CD4-positive, CD25-positive, alpha-beta regulatory T cell (primary cell): ENCODE measurements around the gene NBPF4. TPM values are rescaled to one million over a fixed set of nuclear protein-coding genes. Genes with fewer than 3 reads are reported as not detected.
"Not testable (repeated sequence)": the region's sequence is repeated elsewhere in the genome, so short reads cannot be mapped to it uniquely, and the experiment has no call there.

Experiments
- ATAC-seq, 2 donors: fragments of 150-1000 bp; cut with Tn5 transposase; one replicate each; pipeline ENCODE4 v1.10.0; 2021; ENCODE audit warnings: low read depth in 2 of 2, moderate number of reproducible peaks in 2 of 2, moderate library complexity in 1 of 2
- DNase-seq, 3 donors: peaks; one replicate each; pipeline versions ENCODE4 v3.0.0 to v3.0.0-alpha.2; 2012 to 2022; ENCODE audit warnings: mixed read lengths in 1 of 3
- H3K27ac ChIP-seq: one replicate; pipeline ENCODE4 v1.7.0; 2013; ENCODE audit warnings: mild to moderate bottlenecking, low read length; ENCODE audit not compliant: insufficient read depth, poor library complexity, severe bottlenecking
- H3K27me3 ChIP-seq: one replicate; pipeline ENCODE4 v1.7.0; 2013; ENCODE audit warnings: low read length; ENCODE audit not compliant: control insufficient read depth, insufficient read depth
- H3K36me3 ChIP-seq: one replicate; pipeline ENCODE4 v1.7.0; 2013; ENCODE audit warnings: mild to moderate bottlenecking, low read length, moderate library complexity; ENCODE audit not compliant: control insufficient read depth, insufficient read depth
- H3K4me1 ChIP-seq: 2 replicates; pipeline ENCODE4 v1.7.0; 2013; ENCODE audit warnings: mild to moderate bottlenecking, low read length; ENCODE audit not compliant: insufficient read depth, control insufficient read depth, poor library complexity, severe bottlenecking
- H3K4me3 ChIP-seq: one replicate; pipeline ENCODE4 v1.7.0; 2013; ENCODE audit warnings: low read depth, mild to moderate bottlenecking, low read length, moderate library complexity
- H3K9me3 ChIP-seq, 2 experiments: 1 replicate in 1 of 2; 2 replicates in 1 of 2; pipeline ENCODE4 v1.7.0; 2013; ENCODE audit warnings: low read length in 2 of 2, mild to moderate bottlenecking in 1 of 2, moderate library complexity in 1 of 2; ENCODE audit not compliant: control insufficient read depth in 2 of 2
- H3K27ac Mint-ChIP-seq, 3 donors: one replicate each; pipeline ENCODE4 v1.8.0; 2020 to 2022; ENCODE audit warnings: mild to moderate bottlenecking in 3 of 3, mixed read lengths in 3 of 3, moderate library complexity in 2 of 3
- H3K27me3 Mint-ChIP-seq: one replicate; pipeline ENCODE4 v1.8.0; 2022; ENCODE audit warnings: mild to moderate bottlenecking, mixed read lengths
- H3K36me3 Mint-ChIP-seq: one replicate; pipeline ENCODE4 v1.8.0; 2020; ENCODE audit warnings: mixed read lengths
- H3K4me1 Mint-ChIP-seq, 4 donors: one replicate each; pipeline ENCODE4 v1.8.0; 2020 to 2022; ENCODE audit warnings: mixed read lengths in 4 of 4, mild to moderate bottlenecking in 1 of 4
- H3K4me3 Mint-ChIP-seq, 4 donors: one replicate each; pipeline ENCODE4 v1.8.0; 2020 to 2022; ENCODE audit warnings: mild to moderate bottlenecking in 4 of 4, mixed read lengths in 4 of 4, moderate library complexity in 3 of 4
- H3K9me3 Mint-ChIP-seq, 7 donors: one replicate each; pipeline ENCODE4 v1.8.0; 2020 to 2022; ENCODE audit warnings: mixed read lengths in 7 of 7, mild to moderate bottlenecking in 3 of 7, moderate library complexity in 2 of 7
- polyA plus RNA-seq, 4 donors: library from polyadenylated mRNA; unstranded; fragments of 300-500 nt; fragmentation: Illumina TruSeq; gene quantifications; one replicate each; pipeline ENCODE4 v1.2.3, GENCODE V29; 2021
- total RNA-seq: library from RNA; stranded (reverse); gene quantifications from one replicate; pipeline ENCODE4 v1.2.3, GENCODE V29; 2022

NBPF4 gene
- total and polyA plus RNA-seq, 5 donors from 2014 or later: not detected

GRCh38 chr1:108217515-108218174, 26.2 kb downstream of the NBPF4 start:
- H3K4me3 ChIP-seq, H3K27me3 ChIP-seq, H3K4me3 Mint-ChIP-seq, DNase-seq, ATAC-seq, H3K9me3 Mint-ChIP-seq, H3K9me3 ChIP-seq, H3K27ac ChIP-seq, H3K36me3 ChIP-seq, H3K36me3 Mint-ChIP-seq, H3K4me1 Mint-ChIP-seq, H3K4me1 ChIP-seq, H3K27ac Mint-ChIP-seq: not testable (repeated sequence)
- H3K27me3 Mint-ChIP-seq: peaks cover 17% of the 10 kb centered on the region

GRCh38 chr1:108217007-108217406, 26.9 kb downstream of the NBPF4 start:
- not testable (repeated sequence) for H3K9me3 ChIP-seq, H3K4me1 ChIP-seq, H3K4me3 Mint-ChIP-seq, ATAC-seq, H3K4me1 Mint-ChIP-seq, H3K9me3 Mint-ChIP-seq, DNase-seq, H3K27me3 ChIP-seq, H3K36me3 Mint-ChIP-seq, H3K4me3 ChIP-seq, H3K36me3 ChIP-seq, H3K27ac ChIP-seq, H3K27ac Mint-ChIP-seq
- H3K27me3 Mint-ChIP-seq: peaks cover 24% of the 10 kb centered on the region

DNA sequence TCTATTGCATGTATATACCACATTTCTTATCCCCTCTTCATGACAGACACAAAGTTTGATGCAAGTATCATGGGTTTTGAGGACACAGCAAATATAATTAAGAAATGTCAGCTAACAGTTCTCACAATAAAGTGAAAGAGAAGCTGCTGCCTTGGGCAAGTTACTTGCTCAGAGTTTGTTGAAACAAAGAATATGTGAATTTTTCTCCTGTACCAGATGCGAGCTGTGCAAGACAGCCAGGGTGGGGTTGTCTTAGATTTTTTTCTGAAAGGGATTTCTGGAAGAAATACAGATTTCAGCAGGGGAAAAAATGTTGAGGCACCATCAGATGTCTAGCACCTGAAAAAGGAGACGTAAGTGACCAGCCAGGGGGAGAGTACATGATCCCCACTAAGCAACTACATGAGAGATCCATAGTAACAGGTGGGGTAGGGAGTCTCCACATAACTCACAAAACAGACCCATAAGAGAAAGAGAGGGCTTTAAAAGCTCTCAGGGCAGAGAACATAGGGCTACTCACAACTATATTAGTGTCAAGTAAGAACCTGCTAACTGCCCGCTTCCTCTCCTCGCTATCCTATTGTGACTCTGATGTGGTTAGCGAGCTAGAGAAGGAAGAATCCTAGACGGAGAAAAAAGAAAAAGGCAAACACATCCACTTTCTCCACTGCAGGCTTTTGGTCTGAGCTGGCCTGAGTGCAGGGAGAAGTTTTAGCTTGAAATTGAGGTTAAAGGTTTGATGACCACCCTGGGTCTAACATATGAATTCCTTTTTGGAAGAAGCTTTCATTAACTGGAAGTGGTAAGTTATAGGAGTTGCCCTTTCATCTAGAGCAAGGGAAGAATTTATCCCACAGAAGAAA, 27.6 kb downstream of the NBPF4 start:
- H3K4me3 Mint-ChIP-seq, ATAC-seq, H3K9me3 Mint-ChIP-seq, H3K27ac Mint-ChIP-seq, H3K9me3 ChIP-seq, H3K27me3 ChIP-seq, H3K36me3 ChIP-seq, H3K4me1 Mint-ChIP-seq, H3K27ac ChIP-seq, H3K4me1 ChIP-seq, H3K36me3 Mint-ChIP-seq, DNase-seq, H3K4me3 ChIP-seq: not testable (repeated sequence)
- peaks cover 31% of the 10 kb centered on the region for H3K27me3 Mint-ChIP-seq

- peaks cover 13% of the 10 kb centered on the region for H3K27me3 ChIP-seq
- DNase-seq (peak in 1 of 3 donors; percentile 35), ATAC-seq (peak; percentile 60 to 65)
- peaks cover 40% of the 10 kb centered on the region for H3K27me3 Mint-ChIP-seq
- H3K4me1 Mint-ChIP-seq, H3K27ac ChIP-seq, H3K4me3 Mint-ChIP-seq, H3K4me1 ChIP-seq, H3K27ac Mint-ChIP-seq, H3K4me3 ChIP-seq, H3K36me3 Mint-ChIP-seq, H3K36me3 ChIP-seq, H3K9me3 Mint-ChIP-seq, H3K9me3 ChIP-seq: not testable (repeated sequence)
These were observed 29.0 kb downstream of the NBPF4 start for GRCh38 chr1:108214641-108215465.

DNA sequence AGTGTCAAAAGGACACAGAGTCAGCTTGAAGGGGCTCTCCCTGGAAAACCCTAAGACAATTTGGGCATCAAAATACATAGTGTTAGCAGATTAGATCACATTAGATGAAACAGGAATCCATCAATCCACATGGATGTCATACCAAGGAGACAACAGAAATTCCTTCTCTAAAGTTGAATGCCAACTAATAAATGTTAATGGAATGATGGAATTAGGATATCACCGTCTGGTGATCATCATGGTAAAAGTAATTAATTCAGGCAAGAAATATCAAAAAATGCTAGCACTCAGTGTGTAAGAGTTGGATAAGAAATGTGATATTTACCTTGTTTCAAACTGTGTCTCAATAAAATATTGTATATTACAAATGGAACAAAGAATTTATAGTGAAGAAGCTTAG, 32.9 kb downstream of the NBPF4 start:
- Histone ChIP-seq H3K27me3 (peaks cover 13% of the 10 kb centered on the region), H3K4me1 (peaks cover 8% of the 10 kb centered on the region)
- H3K36me3 Mint-ChIP-seq: no peaks in the 10 kb centered on the region

DNA sequence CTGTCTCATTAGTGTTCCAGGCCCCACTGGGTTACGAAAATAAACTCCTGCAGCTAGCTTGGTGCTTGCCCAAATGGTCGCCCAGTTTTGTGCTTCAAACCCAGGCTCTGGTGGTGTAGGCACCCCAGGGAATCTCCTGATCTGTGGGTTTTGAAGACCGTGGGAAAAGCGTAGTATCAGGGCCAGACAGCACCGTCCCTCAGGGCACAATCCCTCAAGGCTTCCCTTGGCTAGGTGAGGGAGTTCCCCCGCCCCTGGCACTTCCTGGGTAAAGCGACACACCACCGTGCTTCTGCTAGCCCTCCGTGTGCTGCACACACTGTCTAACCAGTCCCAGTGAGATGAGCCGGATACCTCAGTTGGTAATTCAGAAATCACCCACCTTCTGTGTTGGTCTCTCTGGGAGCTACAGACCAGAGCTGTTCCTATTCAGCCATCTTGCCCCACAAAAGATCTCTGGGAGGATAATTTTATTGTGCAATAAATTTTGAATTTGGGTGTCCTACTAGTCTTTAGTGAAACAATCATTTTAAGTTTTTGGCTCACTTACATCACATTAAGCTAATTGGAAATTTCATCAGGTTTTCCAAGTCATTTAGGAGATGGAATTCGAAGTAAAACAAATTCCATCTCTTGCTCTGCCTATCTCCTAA, 34.3 kb downstream of the NBPF4 start:
- no peak overlapping the region for H3K4me3 ChIP-seq
- DNase-seq: peak in 1 of 3 donors; percentile 57
- no peak overlapping the region for H3K27ac Mint-ChIP-seq

More for the DNA sequence above, 32.9 kb downstream of the NBPF4 start:
- H3K36me3 ChIP-seq: no peaks in the 10 kb centered on the region
- Mint-ChIP-seq H3K4me3 (no peak overlapping the region), H3K27ac (no peak overlapping the region), H3K4me1 (peaks cover 4 to 14% (median 6%) of the 10 kb centered on the region in 4 donors), H3K9me3 (peaks cover 0 to 1% (median 0%) of the 10 kb centered on the region in 7 donors), H3K27me3 (peaks cover 54% of the 10 kb centered on the region)
- H3K27ac ChIP-seq: no peak overlapping the region
- H3K9me3 ChIP-seq: no peaks in the 10 kb centered on the region
- H3K4me3 ChIP-seq: no peak overlapping the region
- no peak for DNase-seq
- no peak for ATAC-seq

GRCh38 chr1:108208724-108209446, 35.0 kb downstream of the NBPF4 start:
- DNase-seq: no peak
- Mint-ChIP-seq H3K27me3 (peaks cover 55% of the 10 kb centered on the region), H3K4me3 (no peak overlapping the region), H3K4me1 (peaks cover 5 to 18% (median 7%) of the 10 kb centered on the region in 4 donors), H3K9me3 (peaks cover 0 to 6% (median 0%) of the 10 kb centered on the region in 7 donors), H3K36me3 (no peaks in the 10 kb centered on the region), H3K27ac (no peak overlapping the region)
- Histone ChIP-seq H3K27ac (no peak overlapping the region), H3K27me3 (peaks cover 13% of the 10 kb centered on the region), H3K4me1 (peaks cover 8% of the 10 kb centered on the region), H3K9me3 (no peaks in the 10 kb centered on the region), H3K4me3 (no peak overlapping the region), H3K36me3 (no peaks in the 10 kb centered on the region)
- ATAC-seq: no peak

More for the DNA sequence above, 34.3 kb downstream of the NBPF4 start:
- Mint-ChIP-seq H3K9me3 (peaks cover 0 to 6% (median 0%) of the 10 kb centered on the region in 7 donors), H3K27me3 (peaks cover 51% of the 10 kb centered on the region), H3K4me1 (peaks cover 2 to 14% (median 6%) of the 10 kb centered on the region in 4 donors), H3K36me3 (no peaks in the 10 kb centered on the region), H3K4me3 (no peak overlapping the region)
- peak; percentile 53 to 58 for ATAC-seq
- H3K27ac ChIP-seq: no peak overlapping the region
- H3K36me3 ChIP-seq: no peaks in the 10 kb centered on the region
- H3K4me1 ChIP-seq: peaks cover 8% of the 10 kb centered on the region
- no peaks in the 10 kb centered on the region for H3K9me3 ChIP-seq
- peaks cover 13% of the 10 kb centered on the region for H3K27me3 ChIP-seq
